GM18870 (cell line): ENCODE results near the gene SREK1.
"Not testable (repeated sequence)": the region's sequence is repeated elsewhere in the genome, so short reads cannot be mapped to it uniquely, and the experiment has no call there.

Experiments
- ATAC-seq: cut with Tn5 transposase; IDR thresholded peaks from one replicate; pipeline ENCODE4 v1.9.1; 2021; ENCODE audit warnings: moderate library complexity; ENCODE audit not compliant: unreplicated experiment

SREK1 gene

DNA sequence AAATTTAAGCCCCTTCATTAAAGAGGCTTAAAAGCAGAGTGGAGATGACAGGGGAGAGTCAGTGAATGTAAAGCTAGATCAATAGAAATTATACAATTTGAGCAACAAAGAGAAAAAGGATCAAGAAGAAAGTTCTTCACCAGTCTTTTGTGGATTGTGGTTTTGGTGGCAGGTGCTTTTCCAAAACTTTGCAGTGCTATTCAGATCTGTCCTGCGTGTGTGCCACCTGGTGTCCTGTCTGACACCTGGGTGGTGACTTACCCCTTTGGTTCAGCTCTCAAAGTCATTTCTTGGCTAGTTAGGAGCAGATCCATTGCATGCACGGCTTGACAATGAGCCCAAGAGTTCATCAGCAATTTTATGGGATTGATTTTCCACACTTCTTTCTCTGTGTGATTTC is 69.4 kb downstream of the SREK1 start:
- no peak for ATAC-seq

DNA sequence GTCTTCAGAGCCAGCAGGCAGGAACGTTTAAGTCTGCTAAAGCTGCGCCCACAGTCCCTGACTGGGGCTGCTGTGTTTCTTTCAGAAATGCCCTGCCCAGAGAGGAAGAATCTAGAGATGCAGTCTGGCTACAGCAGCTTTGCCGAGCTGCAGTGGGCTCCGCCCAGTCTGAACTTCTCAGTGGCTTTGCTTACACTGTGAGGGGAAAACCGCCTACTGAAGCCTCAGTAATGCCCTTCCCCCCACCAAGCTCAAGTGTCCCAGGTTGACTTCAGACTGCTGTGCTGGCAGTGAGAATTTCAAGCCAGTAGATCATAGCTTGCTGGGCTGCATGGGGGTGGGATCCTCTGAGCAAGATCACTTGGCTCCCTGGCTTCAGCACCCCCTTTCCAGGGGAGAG is 78.4 kb downstream of the SREK1 start:
- no peak for ATAC-seq

DNA sequence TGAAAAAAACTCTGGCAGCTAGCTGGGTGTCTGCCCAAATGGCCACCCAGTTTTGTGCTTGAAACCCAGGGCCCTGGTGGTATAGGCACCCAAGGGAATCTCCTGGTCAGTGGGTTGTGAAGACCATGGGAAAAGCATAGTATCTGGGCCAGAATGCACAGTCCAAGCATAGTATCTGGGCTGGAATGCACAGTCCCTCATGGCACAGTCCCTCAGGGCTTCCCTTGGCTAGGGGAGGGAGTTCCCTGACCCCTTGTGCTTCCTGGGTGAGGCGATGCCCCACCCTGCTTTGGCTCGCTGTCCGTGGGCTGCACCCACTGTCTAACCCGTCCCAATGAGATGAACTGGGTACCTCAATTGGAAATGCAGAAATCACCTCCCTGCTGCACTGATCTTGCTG is 78.8 kb downstream of the SREK1 start:
- not testable (repeated sequence) for ATAC-seq

DNA sequence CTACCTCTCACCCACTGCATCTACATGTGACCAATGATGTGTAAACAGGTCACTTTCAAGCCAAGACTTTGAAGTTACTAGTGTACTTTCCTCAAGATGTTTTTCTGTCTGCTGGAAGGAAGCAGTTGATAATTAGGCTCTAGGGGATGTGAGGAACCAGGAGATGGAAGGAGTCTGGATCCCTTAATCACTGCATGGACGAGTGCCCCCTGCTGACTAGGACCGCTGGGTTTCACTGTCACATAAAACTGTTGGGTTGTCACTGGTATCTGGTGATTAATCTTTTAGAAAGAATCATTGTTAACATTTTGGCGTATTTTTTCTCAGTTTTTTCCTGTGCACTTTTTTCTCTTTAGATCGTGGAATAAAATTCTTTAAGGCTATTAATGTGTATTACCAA is 79.5 kb downstream of the SREK1 start:
- no peak for ATAC-seq

DNA sequence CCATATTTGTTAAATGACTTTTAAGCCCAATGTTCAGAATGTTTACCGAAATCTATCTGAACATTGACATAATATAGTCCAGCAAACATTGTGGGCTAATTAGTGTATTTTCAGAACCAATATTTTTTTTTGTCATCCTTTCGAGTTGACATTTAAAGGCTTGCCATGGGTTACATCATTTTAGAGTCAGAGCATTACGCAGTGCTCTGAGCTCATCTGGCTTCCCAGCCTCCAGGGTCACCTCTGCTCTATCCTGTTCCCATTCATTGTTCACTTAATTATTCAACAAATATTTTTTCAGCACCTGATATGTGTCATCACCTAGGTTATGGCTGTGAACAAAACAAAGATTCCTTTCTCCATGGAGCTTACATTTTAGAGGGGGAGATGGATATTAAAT is 80.2 kb downstream of the SREK1 start:
- no peak for ATAC-seq

DNA sequence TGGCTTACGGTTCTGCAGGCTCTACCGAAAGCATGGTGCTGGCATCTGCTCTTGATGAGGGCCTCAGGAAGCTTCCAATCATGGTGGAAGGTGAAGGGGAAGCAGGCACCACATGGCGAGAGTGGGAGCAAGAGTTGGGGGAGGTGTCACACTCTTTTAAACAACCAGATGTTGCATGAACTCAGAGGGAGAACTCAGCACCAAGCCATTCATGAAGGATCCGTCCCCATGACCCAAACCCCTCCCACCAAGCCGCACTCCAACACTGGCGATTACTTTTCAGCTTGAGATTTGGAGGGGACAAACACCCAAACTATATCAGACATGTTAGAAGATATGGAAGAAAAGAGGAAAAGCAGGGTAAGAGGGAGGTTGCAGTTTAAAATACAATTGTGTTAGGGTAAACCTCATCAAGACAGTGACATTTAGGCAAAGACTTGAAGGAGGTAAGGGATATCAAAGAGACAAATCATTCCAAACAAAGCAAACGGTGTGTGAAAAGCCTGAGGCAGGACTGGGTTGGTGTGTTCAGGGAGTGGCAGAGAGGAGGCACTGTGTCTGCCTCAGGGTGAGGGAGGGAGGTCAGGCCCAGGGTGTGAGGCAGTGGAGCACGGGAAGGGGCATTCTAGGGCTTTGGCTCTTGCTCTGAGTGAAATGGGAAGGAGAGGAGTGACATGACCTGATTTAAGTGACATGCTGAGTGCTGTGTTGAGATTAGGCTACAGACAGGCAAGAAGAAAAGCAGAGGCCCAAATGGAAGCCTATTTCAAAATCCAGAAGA is 80.9 kb downstream of the SREK1 start:
- no peak for ATAC-seq

DNA sequence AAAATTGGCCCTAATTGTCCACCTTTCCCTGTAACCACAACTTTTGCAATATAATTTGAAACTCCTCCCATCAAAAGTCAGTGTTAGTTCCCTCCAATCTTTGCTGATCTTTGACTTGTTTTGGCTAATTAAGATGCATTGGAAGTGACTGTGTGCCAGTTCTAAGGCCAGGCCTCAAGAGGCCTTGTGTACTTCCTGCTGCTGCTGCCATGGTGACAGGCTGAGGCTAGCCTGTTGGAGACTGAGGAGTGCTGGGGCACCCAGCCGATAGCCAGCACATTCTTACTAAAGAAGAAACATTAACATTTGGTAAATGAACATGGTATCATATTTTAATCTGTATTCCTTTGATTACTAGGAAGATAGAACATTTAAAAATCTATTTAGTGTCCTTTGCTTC is 86.5 kb downstream of the SREK1 start:
- no peak for ATAC-seq

DNA sequence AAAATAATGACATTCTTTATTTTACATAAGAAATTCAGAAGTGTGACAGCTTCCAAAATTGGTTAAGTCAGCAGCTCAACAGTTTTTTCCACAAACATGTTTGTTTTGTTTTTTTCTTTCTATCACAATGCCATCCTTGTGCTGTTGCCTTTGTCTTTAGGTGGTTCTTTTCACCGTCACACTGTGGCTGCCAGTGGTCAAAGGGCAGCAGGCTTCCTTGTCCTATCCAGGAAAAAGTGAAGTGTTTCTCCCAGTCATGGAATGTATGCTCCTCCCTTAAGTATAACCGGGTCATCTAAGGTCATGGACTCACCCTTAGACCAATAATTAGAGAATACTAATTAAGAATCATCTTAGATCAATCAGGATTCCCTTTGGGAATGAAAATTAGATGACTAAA is 87.4 kb downstream of the SREK1 start:
- no peak for ATAC-seq

DNA sequence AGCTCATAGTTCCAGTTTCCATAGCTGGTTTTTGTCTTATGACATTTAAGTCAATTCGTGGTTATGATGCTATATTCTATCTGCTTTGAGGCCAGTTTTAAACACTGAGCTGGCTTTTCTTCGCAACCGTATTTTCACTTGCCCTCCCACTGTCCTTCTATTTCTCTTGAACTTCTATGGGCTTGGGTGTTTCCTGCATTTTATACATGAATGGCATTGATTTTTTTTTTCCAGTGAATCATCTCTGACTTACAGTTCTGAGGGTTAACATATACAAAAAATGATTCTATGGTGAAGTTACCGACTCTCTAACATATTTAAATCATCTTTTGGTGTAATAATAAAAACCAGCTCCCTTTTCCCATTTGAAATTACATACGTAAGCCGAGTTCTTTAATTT is 88.2 kb downstream of the SREK1 start:
- ATAC-seq, result no peak

DNA sequence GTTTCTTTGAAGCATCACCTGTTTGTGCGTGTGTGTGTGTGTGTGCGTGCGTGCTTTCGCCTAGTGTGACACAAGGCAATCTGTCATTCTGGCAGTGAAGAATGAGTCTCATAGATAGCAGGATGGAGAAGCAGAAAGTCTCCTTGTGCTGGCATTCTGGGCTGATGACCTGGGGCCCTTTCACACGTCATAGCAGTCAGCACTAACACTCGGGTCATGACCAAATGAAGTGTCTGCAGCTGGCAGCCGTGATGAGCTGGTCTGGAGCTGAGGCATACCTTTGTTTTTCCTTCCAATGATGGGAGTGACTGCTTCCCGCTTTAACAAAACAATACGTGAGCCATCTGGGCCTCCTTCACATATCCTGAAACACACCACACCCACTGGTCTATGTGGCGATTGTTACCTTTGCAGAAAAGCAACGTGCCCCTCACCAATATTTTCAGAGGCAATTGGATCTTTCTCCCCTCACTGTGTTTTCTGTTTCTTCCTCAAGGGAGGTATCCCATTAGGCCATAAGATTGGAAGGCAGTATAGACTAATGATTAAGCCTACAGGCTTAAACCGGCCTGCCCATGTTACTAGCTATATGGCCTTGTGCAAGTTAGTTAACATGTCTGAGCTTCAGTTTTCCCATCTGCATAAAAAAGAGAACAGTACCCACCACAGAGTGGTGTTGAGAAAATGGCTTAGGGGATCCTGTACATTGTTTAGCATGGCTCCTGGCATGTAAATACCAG is 88.8 kb downstream of the SREK1 start:
- ATAC-seq, result no peak
